ENCODE measurements around the gene DYRK3.

- TF ChIP-seq POLR2AphosphoS5 (IDR thresholded peaks at IDR 0.05) (no peak), POLR2A (IDR thresholded peaks at IDR 0.05) (no peak), EP300 (IDR thresholded peaks at IDR 0.05) (no peak)
- TF ChIP-seq, protein P1, sequence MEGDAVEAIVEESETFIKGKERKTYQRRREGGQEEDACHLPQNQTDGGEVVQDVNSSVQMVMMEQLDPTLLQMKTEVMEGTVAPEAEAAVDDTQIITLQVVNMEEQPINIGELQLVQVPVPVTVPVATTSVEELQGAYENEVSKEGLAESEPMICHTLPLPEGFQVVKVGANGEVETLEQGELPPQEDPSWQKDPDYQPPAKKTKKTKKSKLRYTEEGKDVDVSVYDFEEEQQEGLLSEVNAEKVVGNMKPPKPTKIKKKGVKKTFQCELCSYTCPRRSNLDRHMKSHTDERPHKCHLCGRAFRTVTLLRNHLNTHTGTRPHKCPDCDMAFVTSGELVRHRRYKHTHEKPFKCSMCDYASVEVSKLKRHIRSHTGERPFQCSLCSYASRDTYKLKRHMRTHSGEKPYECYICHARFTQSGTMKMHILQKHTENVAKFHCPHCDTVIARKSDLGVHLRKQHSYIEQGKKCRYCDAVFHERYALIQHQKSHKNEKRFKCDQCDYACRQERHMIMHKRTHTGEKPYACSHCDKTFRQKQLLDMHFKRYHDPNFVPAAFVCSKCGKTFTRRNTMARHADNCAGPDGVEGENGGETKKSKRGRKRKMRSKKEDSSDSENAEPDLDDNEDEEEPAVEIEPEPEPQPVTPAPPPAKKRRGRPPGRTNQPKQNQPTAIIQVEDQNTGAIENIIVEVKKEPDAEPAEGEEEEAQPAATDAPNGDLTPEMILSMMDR (IDR thresholded peaks at IDR 0.05) = no peak
Observed at GRCh38 chr1:206591696-206592095, 43.6 kb upstream of the DYRK3 start.

Data from stomach (tissue), 4 donors.